B cell (primary cell): ENCODE results near the gene DAG1. TPM values are rescaled to one million over a fixed set of nuclear protein-coding genes. Genes with fewer than 3 reads are reported as not detected.

ENCODE experiments used
- ATAC-seq: fragments of 200-7000 bp; cut with Tn5 transposase; one replicate; pipeline ENCODE4 v1.10.0; 2021; ENCODE audit warnings: low read depth, mild to moderate bottlenecking, moderate number of reproducible peaks, moderate library complexity
- CTCF ChIA-PET: fragments of 350-600 bp; sonication (Branson Sonifier 250); formaldehyde crosslinking; loops from one replicate; lab custom pipeline; 2021; ENCODE audit warnings: antibody characterized with exemption, inconsistent platforms; lab: Charles Lee
- POLR2A ChIA-PET: fragments of 350-600 bp; sonication (Branson Sonifier 250); formaldehyde crosslinking; loops from one replicate; lab custom pipeline; 2021; ENCODE audit warnings: antibody characterized with exemption; lab: Charles Lee
- DNase-seq: peaks from one replicate; pipeline ENCODE4 v3.0.0; 2013
- H2AFZ ChIP-seq: 2 replicates; pipeline ENCODE4 v1.6.1; 2012; ENCODE audit warnings: mild to moderate bottlenecking, low read depth, low read length; ENCODE audit not compliant: insufficient read depth, poor library complexity, severe bottlenecking
- H3K27ac ChIP-seq, 2 donors: 1 replicate in 1 of 2; 2 replicates in 1 of 2; pipeline ENCODE4 v1.5.1; 2012 to 2013; ENCODE audit warnings: low read length in 2 of 2, mild to moderate bottlenecking in 2 of 2, moderate library complexity in 1 of 2
- H3K27me3 ChIP-seq, 4 experiments: fragments of 200-600 bp in 1 of 4; sonication (generic) in 1 of 4; replicated peaks in 1 of 4; 1 replicate in 2 of 4; 2 replicates in 2 of 4; pipeline versions ENCODE4 v1.6.1 to v1.7.0; 2013 to 2016; ENCODE audit warnings: low read length in 3 of 4, mild to moderate bottlenecking in 2 of 4, mixed read lengths in 1 of 4, moderate library complexity in 1 of 4; ENCODE audit not compliant: insufficient read depth in 4 of 4, control insufficient read depth in 3 of 4; ENCODE audit errors: control extremely low read depth in 1 of 4
- H3K36me3 ChIP-seq, 2 experiments: replicated peaks in 1 of 2; 1 replicate in 1 of 2; 2 replicates in 1 of 2; pipeline versions ENCODE4 v1.6.1 to v1.7.1; 2013; ENCODE audit warnings: low read length in 1 of 2; ENCODE audit not compliant: insufficient read depth in 2 of 2, control insufficient read depth in 1 of 2; ENCODE audit errors: control extremely low read depth in 1 of 2, extremely low read depth in 1 of 2
- H3K4me1 ChIP-seq, 2 donors: fragments of 200-600 bp in 1 of 2; sonication (generic) in 1 of 2; 1 replicate in 1 of 2; 2 replicates in 1 of 2; pipeline versions ENCODE4 v1.5.1 to v1.6.1; 2013 to 2017; ENCODE audit warnings: low read length in 2 of 2; ENCODE audit not compliant: control insufficient read depth in 2 of 2, insufficient read depth in 2 of 2
- H3K4me2 ChIP-seq: replicated peaks from 2 replicates; pipeline ENCODE3; 2012; ENCODE audit warnings: mild to moderate bottlenecking, low read depth, low read length; ENCODE audit not compliant: poor library complexity, severe bottlenecking
- H3K4me3 ChIP-seq, 5 experiments: fragments of 200-600 bp in 1 of 5; sonication (generic) in 1 of 5; 1 replicate in 3 of 5; 2 replicates in 2 of 5; pipeline versions ENCODE4 v1.5.1 to v1.7.0; 2011 to 2016; ENCODE audit warnings: low read length in 4 of 5, mild to moderate bottlenecking in 4 of 5, low read depth in 2 of 5, control low read depth in 1 of 5, moderate library complexity in 1 of 5; ENCODE audit not compliant: insufficient read depth in 1 of 5; ENCODE audit errors: control extremely low read depth in 1 of 5, extremely low read depth in 1 of 5
- H3K79me2 ChIP-seq: fragments of 200-600 bp; sonication (generic); one replicate; pipeline ENCODE4 v1.6.0; 2016; ENCODE audit warnings: low read length; ENCODE audit not compliant: control insufficient read depth, insufficient read depth
- H3K9ac ChIP-seq: fragments of 200-600 bp; sonication (generic); 2 replicates; pipeline ENCODE4 v1.6.1; 2017; ENCODE audit warnings: mild to moderate bottlenecking, low read length, moderate library complexity
- H3K9me3 ChIP-seq, 3 donors: one replicate each; pipeline versions ENCODE4 v1.6.1 to v1.7.1; 2013; ENCODE audit warnings: low read length in 2 of 3; ENCODE audit not compliant: control insufficient read depth in 2 of 3, insufficient read depth in 1 of 3; ENCODE audit errors: control extremely low read depth in 1 of 3
- H4K20me1 ChIP-seq: 2 replicates; pipeline ENCODE4 v1.6.0; 2012; ENCODE audit warnings: mild to moderate bottlenecking, low read length; ENCODE audit not compliant: insufficient read depth, control insufficient read depth, poor library complexity, severe bottlenecking
- H3K27ac Mint-ChIP-seq: one replicate; pipeline ENCODE4 v1.8.0; 2021; ENCODE audit warnings: mixed read lengths
- H3K27me3 Mint-ChIP-seq: one replicate; pipeline ENCODE4 v1.8.0; 2021; ENCODE audit warnings: mixed read lengths
- H3K4me1 Mint-ChIP-seq: one replicate; pipeline ENCODE4 v1.8.0; 2021; ENCODE audit warnings: mixed read lengths
- H3K4me3 Mint-ChIP-seq: one replicate; pipeline ENCODE4 v1.8.0; 2021; ENCODE audit warnings: mixed read lengths
- H3K9me3 Mint-ChIP-seq: one replicate; pipeline ENCODE4 v1.8.0; 2022; ENCODE audit warnings: mixed read lengths; ENCODE audit not compliant: insufficient read depth
- EZH2 ChIP-seq: IDR thresholded peaks from 2 replicates; pipeline ENCODE4 v1.6.1; 2012; ENCODE audit warnings: borderline replicate concordance, low read depth, mild to moderate bottlenecking, moderate library complexity, low read length; ENCODE audit not compliant: insufficient read depth, poor library complexity, severe bottlenecking
- WGBS: methylation state at CpG from one replicate; pipeline ENCODE4 v1.1.5; 2013; ENCODE audit warnings: missing lambda C conversion rate; ENCODE audit not compliant: insufficient coverage; 5-methylcytosine and 5-hydroxymethylcytosine counted together
- intact Hi-C: fragments of 100-400 bp; cut with micrococcal nuclease; formaldehyde crosslinking; loops from one replicate; pipeline ENCODE4 v1.10.0; 2022
- polyA plus RNA-seq: library from polyadenylated mRNA; depleted of rRNA; stranded (reverse); fragments of >200 nt; gene quantifications from 2 replicates; pipeline ENCODE4 v1.2.3, GENCODE V29; 2012
- total RNA-seq, 2 donors: library from RNA; stranded (reverse); fragments of 120-200 nt in 1 of 2; gene quantifications; 1 replicate in 1 of 2; 2 replicates in 1 of 2; pipeline versions ENCODE4 v1.2.3 to v1.2.4, GENCODE V29; 2013 to 2022
- TF ChIP-seq, protein P1 (sequence below): fragments of 200-600 bp; IDR thresholded peaks from one replicate; pipeline ENCODE4 v1.8.0; 2022; ENCODE audit warnings: antibody characterized with exemption, mild to moderate bottlenecking

DAG1 gene
- total and polyA plus RNA-seq, 2 donors (not counting 1 experiment from before 2014, with no cell fraction given) = 9.6 to 27.2 TPM

DNA sequence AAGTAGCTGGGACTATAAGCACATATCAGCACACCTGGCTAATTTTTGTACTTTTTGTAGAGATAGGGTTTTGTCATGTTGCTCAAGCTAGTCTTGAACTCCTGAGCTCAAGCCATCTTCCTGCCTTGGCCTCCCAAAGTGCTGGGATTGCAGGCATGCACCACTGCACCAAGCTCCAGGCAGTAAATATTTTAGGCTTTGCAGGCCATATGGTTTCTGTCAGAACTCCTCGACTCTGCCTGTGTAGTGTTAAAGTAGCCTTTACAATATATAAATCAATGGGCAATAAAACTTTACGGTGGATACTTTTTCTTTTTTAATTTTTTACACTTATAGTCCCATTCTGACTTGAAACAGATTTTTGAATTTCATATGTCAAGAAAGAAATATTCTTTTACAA, 41.6 kb downstream of the DAG1 start:
- intact Hi-C loops = no loop called here
- H3K27me3 ChIP-seq = no peaks in the 10 kb centered on the region
- no peak for DNase-seq

DNA sequence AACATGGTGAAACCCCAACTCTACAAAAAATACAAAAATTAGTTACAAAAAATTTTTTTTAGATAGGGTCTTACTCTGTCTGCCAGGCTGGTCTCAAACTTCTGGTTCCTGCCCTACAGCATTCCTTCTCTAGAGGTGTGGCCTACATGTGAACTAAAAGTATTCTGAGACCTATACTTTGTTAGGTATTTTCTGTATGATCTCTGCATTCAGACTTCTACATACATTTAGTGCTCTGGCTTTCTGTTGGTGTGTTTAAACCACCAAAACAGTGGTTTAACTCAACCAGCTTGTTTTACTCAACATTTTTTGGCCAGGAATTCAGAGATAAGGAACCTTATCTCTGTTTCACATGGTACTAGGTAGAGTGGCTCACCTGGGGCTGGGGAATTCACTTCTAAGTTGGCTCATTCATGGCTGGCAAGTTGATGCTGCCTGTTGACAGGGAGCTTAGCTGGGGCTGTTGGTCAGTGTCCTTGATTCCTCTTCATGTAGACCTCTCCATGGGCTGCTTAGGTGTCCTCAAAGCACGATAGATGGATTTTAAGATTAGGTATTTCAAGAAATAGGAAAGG, 42.8 kb downstream of the DAG1 start:
- no peak overlapping the region for H3K4me3 Mint-ChIP-seq

More for the DNA sequence above, 41.6 kb downstream of the DAG1 start:
- TF ChIP-seq, protein P1, sequence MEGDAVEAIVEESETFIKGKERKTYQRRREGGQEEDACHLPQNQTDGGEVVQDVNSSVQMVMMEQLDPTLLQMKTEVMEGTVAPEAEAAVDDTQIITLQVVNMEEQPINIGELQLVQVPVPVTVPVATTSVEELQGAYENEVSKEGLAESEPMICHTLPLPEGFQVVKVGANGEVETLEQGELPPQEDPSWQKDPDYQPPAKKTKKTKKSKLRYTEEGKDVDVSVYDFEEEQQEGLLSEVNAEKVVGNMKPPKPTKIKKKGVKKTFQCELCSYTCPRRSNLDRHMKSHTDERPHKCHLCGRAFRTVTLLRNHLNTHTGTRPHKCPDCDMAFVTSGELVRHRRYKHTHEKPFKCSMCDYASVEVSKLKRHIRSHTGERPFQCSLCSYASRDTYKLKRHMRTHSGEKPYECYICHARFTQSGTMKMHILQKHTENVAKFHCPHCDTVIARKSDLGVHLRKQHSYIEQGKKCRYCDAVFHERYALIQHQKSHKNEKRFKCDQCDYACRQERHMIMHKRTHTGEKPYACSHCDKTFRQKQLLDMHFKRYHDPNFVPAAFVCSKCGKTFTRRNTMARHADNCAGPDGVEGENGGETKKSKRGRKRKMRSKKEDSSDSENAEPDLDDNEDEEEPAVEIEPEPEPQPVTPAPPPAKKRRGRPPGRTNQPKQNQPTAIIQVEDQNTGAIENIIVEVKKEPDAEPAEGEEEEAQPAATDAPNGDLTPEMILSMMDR = no peak
- no peak for TF ChIP-seq EZH2
- Histone ChIP-seq H3K9ac (no peak overlapping the region), H3K4me3 (no peak overlapping the region), H3K27ac (no peak overlapping the region), H4K20me1 (peaks cover 28% of the 10 kb centered on the region), H3K4me1 (no peaks in the 10 kb centered on the region), H3K4me2 (no peak overlapping the region), H3K9me3 (no peaks in the 10 kb centered on the region), H2AFZ (no peak overlapping the region), H3K79me2 (peaks cover 59% of the 10 kb centered on the region), H3K36me3 (peaks cover 6 to 39% of the 10 kb centered on the region in 2 experiments)
- H3K27me3 Mint-ChIP-seq = no peaks in the 10 kb centered on the region
- no peaks in the 10 kb centered on the region for H3K9me3 Mint-ChIP-seq
- peaks cover 1% of the 10 kb centered on the region for H3K4me1 Mint-ChIP-seq
- no peak overlapping the region for H3K27ac Mint-ChIP-seq
- ChIA-PET POLR2A (no interaction called here), CTCF (no interaction called here)
- no CpG with 5 or more reads among the region's 2 CpGs for WGBS
- H3K4me3 Mint-ChIP-seq = no peak overlapping the region
- ATAC-seq = no peak

More for the DNA sequence above, 42.8 kb downstream of the DAG1 start:
- Histone ChIP-seq H3K36me3 (peaks cover 6 to 45% of the 10 kb centered on the region in 2 experiments), H3K9ac (no peak overlapping the region), H4K20me1 (peaks cover 34% of the 10 kb centered on the region), H3K4me2 (no peak overlapping the region), H2AFZ (no peak overlapping the region), H3K27me3 (no peaks in the 10 kb centered on the region), H3K79me2 (peaks cover 59% of the 10 kb centered on the region), H3K4me1 (no peaks in the 10 kb centered on the region), H3K27ac (no peak overlapping the region), H3K9me3 (no peaks in the 10 kb centered on the region), H3K4me3 (no peak overlapping the region)
- Mint-ChIP-seq H3K27me3 (no peaks in the 10 kb centered on the region), H3K4me1 (peaks cover 2% of the 10 kb centered on the region), H3K9me3 (no peaks in the 10 kb centered on the region), H3K27ac (no peak overlapping the region)
- POLR2A ChIA-PET = no interaction called here
- no CpG with 5 or more reads among the region's 1 CpG for WGBS
- no peak for DNase-seq
- TF ChIP-seq EZH2 = no peak
- TF ChIP-seq, protein P1 = no peak
- CTCF ChIA-PET = interaction anchor here (1.3 kb wide), 1 partner anchor 27 kb away, joined by 3 read pairs; no protein-coding TSS in a partner anchor
- no peak for ATAC-seq
- intact Hi-C loops = no loop called here
